SK-N-SH (cell line): ENCODE results near the gene TRIM27. TPM values are rescaled to one million over a fixed set of nuclear protein-coding genes. Genes with fewer than 3 reads are reported as not detected.

Experiments used
- CTCF ChIA-PET: fragments of 300-600, 350-600 bp; formaldehyde crosslinking; extraction: SDS; loops from one replicate; lab custom pipeline; 2021; lab: Yijun Ruan, JAX
- POLR2A ChIA-PET: fragments of 350-600 bp; sonication (Branson Sonifier 250); formaldehyde crosslinking; extraction: SDS; loops from one replicate; lab custom pipeline; 2020; ENCODE audit warnings: antibody characterized with exemption, inconsistent platforms; lab: Yijun Ruan, JAX
- DNase-seq: peaks from one replicate; pipeline ENCODE4 v3.0.0; 2012
- H2AFZ ChIP-seq: fragments of 200-600 bp; sonication (generic); 2 replicates; pipeline ENCODE4 v1.8.1; 2016; ENCODE audit warnings: antibody characterized with exemption, mild to moderate bottlenecking, low read depth
- H3F3A ChIP-seq: fragments of 200-600 bp; sonication (generic); replicated peaks from 2 replicates; pipeline ENCODE3; 2016; ENCODE audit warnings: antibody characterized with exemption, mild to moderate bottlenecking; ENCODE audit not compliant: insufficient read depth
- H3K27ac ChIP-seq, 2 experiments: fragments of 200-500 bp in 1 of 2; fragments of 200-600 bp in 1 of 2; sonication (Bioruptor generic) in 1 of 2; sonication (generic), shearing (Covaris generic) in 1 of 2; 2 replicates each; pipeline versions ENCODE4 v1.5.1 to v1.6.1; 2014 to 2016; ENCODE audit warnings: low read depth in 2 of 2, inconsistent platforms in 1 of 2, low read length in 1 of 2, mild to moderate bottlenecking in 1 of 2, mixed read lengths in 1 of 2
- H3K27me3 ChIP-seq: fragments of 200-600 bp; sonication (generic), shearing (Covaris generic); 2 replicates; pipeline ENCODE4 v1.6.1; 2016; ENCODE audit warnings: mixed run types; ENCODE audit not compliant: insufficient read depth
- H3K36me3 ChIP-seq, 2 experiments: fragments of 200-500 bp in 1 of 2; fragments of 200-600 bp in 1 of 2; sonication (Bioruptor generic) in 1 of 2; sonication (generic) in 1 of 2; replicated peaks in 1 of 2; 2 replicates each; pipeline versions ENCODE3 to v1.5.1; 2014 to 2016; ENCODE audit warnings: low read length in 1 of 2, mild to moderate bottlenecking in 1 of 2; ENCODE audit not compliant: insufficient read depth in 2 of 2, control insufficient read depth in 1 of 2
- H3K4me1 ChIP-seq, 2 experiments: fragments of 200-500 bp in 1 of 2; fragments of 200-600 bp in 1 of 2; sonication (Bioruptor generic) in 1 of 2; sonication (generic), shearing (Covaris generic) in 1 of 2; 2 replicates each; pipeline versions ENCODE4 v1.5.1 to v1.6.1; 2014 to 2016; ENCODE audit warnings: low read depth in 1 of 2, low read length in 1 of 2, mixed run types in 1 of 2; ENCODE audit not compliant: insufficient read depth in 2 of 2, control insufficient read depth in 1 of 2
- H3K4me2 ChIP-seq: fragments of 200-600 bp; sonication (generic), shearing (Covaris generic); 2 replicates; pipeline ENCODE4 v1.6.1; 2017; ENCODE audit warnings: mixed run types
- H3K4me3 ChIP-seq, 2 experiments: fragments of 200-500 bp in 1 of 2; fragments of 200-600 bp in 1 of 2; sonication (Bioruptor generic) in 1 of 2; sonication (generic), shearing (Covaris generic) in 1 of 2; 2 replicates each; pipeline versions ENCODE4 v1.5.1 to v1.8.1; 2014 to 2016; ENCODE audit warnings: low read depth in 2 of 2, inconsistent platforms in 1 of 2, low read length in 1 of 2, mild to moderate bottlenecking in 1 of 2, mixed read lengths in 1 of 2, moderate library complexity in 1 of 2
- H3K79me2 ChIP-seq: fragments of 200-600 bp; sonication (generic); 2 replicates; pipeline ENCODE4 v1.8.1; 2017; ENCODE audit warnings: mild to moderate bottlenecking; ENCODE audit not compliant: insufficient read depth
- H3K9ac ChIP-seq: fragments of 200-600 bp; sonication (generic); 2 replicates; pipeline ENCODE4 v1.6.1; 2017; ENCODE audit warnings: mixed run types
- H3K9me2 ChIP-seq: fragments of 200-600 bp; sonication (generic); 2 replicates; pipeline ENCODE4 v1.6.1; 2017; ENCODE audit warnings: mixed run types
- H3K9me3 ChIP-seq: fragments of 200-600 bp; sonication (generic); 2 replicates; pipeline ENCODE4 v1.6.1; 2017; ENCODE audit warnings: mixed run types, mild to moderate bottlenecking, moderate library complexity
- H4K20me1 ChIP-seq: fragments of 200-600 bp; sonication (generic); 2 replicates; pipeline ENCODE4 v1.6.1; 2017; ENCODE audit warnings: mild to moderate bottlenecking, mixed run types; ENCODE audit not compliant: insufficient read depth
- CHD2 ChIP-seq: fragments of 150-350 bp; IDR thresholded peaks from 2 replicates; pipeline ENCODE4 v1.6.1; 2018; ENCODE audit warnings: low read length; ENCODE audit not compliant: partially characterized antibody
- EP300 ChIP-seq, 2 experiments: IDR thresholded peaks; 2 replicates each; pipeline versions ENCODE4 v1.4.0 to v1.6.1; 2012; ENCODE audit warnings: borderline replicate concordance in 1 of 2, low read depth in 1 of 2, low read length in 1 of 2
- FOSL2 ChIP-seq: IDR thresholded peaks from 2 replicates; pipeline ENCODE4 v1.4.0; 2012; ENCODE audit warnings: low read depth, mild to moderate bottlenecking, moderate library complexity, borderline replicate concordance
- FOXJ3 ChIP-seq: sonication (generic); formaldehyde crosslinking; IDR thresholded peaks from 2 replicates; pipeline ENCODE4 v1.5.1; 2020; ENCODE audit warnings: mild to moderate bottlenecking, missing genetic modification reagents
- FOXM1 ChIP-seq: IDR thresholded peaks from 2 replicates; pipeline ENCODE4 v1.4.0; 2012; ENCODE audit warnings: low read depth, mild to moderate bottlenecking
- GABPA ChIP-seq: IDR thresholded peaks from 2 replicates; pipeline ENCODE4 v1.4.0; 2012; ENCODE audit warnings: low read depth, mild to moderate bottlenecking
- GATA2 ChIP-seq: sonication (generic); formaldehyde crosslinking; IDR thresholded peaks from 2 replicates; pipeline ENCODE4 v1.5.0; 2020; ENCODE audit warnings: mild to moderate bottlenecking, missing genetic modification reagents
- JUND ChIP-seq: IDR thresholded peaks from 2 replicates; pipeline ENCODE4 v1.4.0; 2012
- MEF2A ChIP-seq: IDR thresholded peaks from 2 replicates; pipeline ENCODE4 v1.4.0; 2012; ENCODE audit warnings: low read depth, borderline replicate concordance
- MXI1 ChIP-seq: IDR thresholded peaks from 2 replicates; pipeline ENCODE4 v1.6.1; 2012; ENCODE audit warnings: mild to moderate bottlenecking, low read depth, low read length, improper control_type of control experiment
- NFIC ChIP-seq: IDR thresholded peaks from 2 replicates; pipeline ENCODE4 v1.4.0; 2012; ENCODE audit warnings: borderline replicate concordance
- NRF1 ChIP-seq: IDR thresholded peaks from 2 replicates; pipeline ENCODE4 v1.6.1; 2012; ENCODE audit warnings: low read depth, mild to moderate bottlenecking, low read length
- RAD21 ChIP-seq: IDR thresholded peaks from 2 replicates; pipeline ENCODE4 v1.6.1; 2012; ENCODE audit warnings: mild to moderate bottlenecking, low read length
- RFX5 ChIP-seq: IDR thresholded peaks from 2 replicates; pipeline ENCODE4 v1.6.1; 2012; ENCODE audit warnings: mild to moderate bottlenecking, improper control_type of control experiment, low read length
- RXRA ChIP-seq: IDR thresholded peaks from 2 replicates; pipeline ENCODE4 v1.4.0; 2012; ENCODE audit warnings: low read depth, mild to moderate bottlenecking, borderline replicate concordance
- SMC3 ChIP-seq: IDR thresholded peaks from 2 replicates; pipeline ENCODE4 v1.6.1; 2012; ENCODE audit warnings: low read depth, low read length, improper control_type of control experiment
- WGBS: methylation state at CpG from one replicate; pipeline ENCODE4 v1.1.6; 2017; ENCODE audit warnings: low lambda C conversion rate; 5-methylcytosine and 5-hydroxymethylcytosine counted together
- polyA plus RNA-seq, 3 experiments: library from polyadenylated mRNA; depleted of rRNA; stranded (reverse); fragments of >200 nt; gene quantifications; 2 replicates each; pipeline ENCODE4 v1.2.3, GENCODE V29; 2012
- TF ChIP-seq, protein P1 (sequence below): IDR thresholded peaks from 2 replicates; pipeline ENCODE4 v1.4.0; 2012; ENCODE audit warnings: low read depth, borderline replicate concordance
- TF ChIP-seq, protein P2 (sequence below): IDR thresholded peaks from 2 replicates; pipeline ENCODE4 v1.4.0; 2012; ENCODE audit warnings: low read depth, borderline replicate concordance

TRIM27 gene
- polyA plus RNA-seq, 1 of the 3 experiments (the other 2 are of a cell fraction) = 43.8 TPM

DNA sequence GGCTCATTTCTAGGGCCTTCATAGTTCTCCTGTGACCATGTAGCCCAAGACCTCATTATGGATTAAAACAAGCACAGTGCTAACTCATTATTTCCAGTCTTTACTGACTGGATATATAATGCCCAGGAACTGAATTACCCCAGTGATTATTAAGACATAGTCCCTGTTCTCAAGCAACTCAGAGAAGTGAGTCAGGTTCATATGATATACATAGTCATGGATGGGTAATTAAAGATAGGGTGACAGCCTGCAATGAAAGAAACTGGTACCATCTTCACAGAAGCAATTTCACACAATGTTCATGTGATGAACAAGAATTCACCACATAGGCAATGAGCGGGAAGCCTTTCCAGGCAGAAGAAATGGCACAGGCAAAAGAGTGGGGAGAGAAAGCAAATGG lies 3.5 kb downstream of the TRIM27 start:
- CTCF ChIA-PET = interaction anchor here (0.9 to 1.7 kb wide), 2 partner anchors 10 to 20 kb away, joined by 3 to 4 read pairs; no protein-coding TSS in a partner anchor
- H3K4me2 ChIP-seq = no peak overlapping the region
- H3K27ac ChIP-seq = no peak overlapping the region
- H3K36me3 ChIP-seq = peaks cover 41 to 60% of the 10 kb centered on the region in 2 experiments
- H3K4me3 ChIP-seq = no peak overlapping the region
- no peak overlapping the region for H3K9ac ChIP-seq
- H3K79me2 ChIP-seq = peaks cover 74% of the 10 kb centered on the region
- DNase-seq = no peak
- 91% methylated on average over 1 of the region's 1 CpG for WGBS
- H3F3A ChIP-seq = peaks cover 17% of the 10 kb centered on the region
- H3K9me3 ChIP-seq = no peaks in the 10 kb centered on the region
- no peak overlapping the region for H2AFZ ChIP-seq
- H3K9me2 ChIP-seq = no peaks in the 10 kb centered on the region
- H4K20me1 ChIP-seq = peaks cover 26% of the 10 kb centered on the region
- POLR2A ChIA-PET = interaction anchor here (0.6 kb wide), 1 partner anchor 60 kb away, joined by 3 read pairs; no protein-coding TSS in a partner anchor
- H3K27me3 ChIP-seq = no peaks in the 10 kb centered on the region
- H3K4me1 ChIP-seq = peaks cover 6 to 13% of the 10 kb centered on the region in 2 experiments; a peak in 2 of 4 replicates
- no peak for TF ChIP-seq FOXM1
- TF ChIP-seq NRF1 = no peak
- no peak for TF ChIP-seq JUND
- TF ChIP-seq RXRA = no peak
- no peak for TF ChIP-seq FOXJ3 (CRISPR knock-in tag)
- no peak for TF ChIP-seq SMC3
- TF ChIP-seq MEF2A = no peak
- no peak for TF ChIP-seq MXI1
- TF ChIP-seq, protein P1, sequence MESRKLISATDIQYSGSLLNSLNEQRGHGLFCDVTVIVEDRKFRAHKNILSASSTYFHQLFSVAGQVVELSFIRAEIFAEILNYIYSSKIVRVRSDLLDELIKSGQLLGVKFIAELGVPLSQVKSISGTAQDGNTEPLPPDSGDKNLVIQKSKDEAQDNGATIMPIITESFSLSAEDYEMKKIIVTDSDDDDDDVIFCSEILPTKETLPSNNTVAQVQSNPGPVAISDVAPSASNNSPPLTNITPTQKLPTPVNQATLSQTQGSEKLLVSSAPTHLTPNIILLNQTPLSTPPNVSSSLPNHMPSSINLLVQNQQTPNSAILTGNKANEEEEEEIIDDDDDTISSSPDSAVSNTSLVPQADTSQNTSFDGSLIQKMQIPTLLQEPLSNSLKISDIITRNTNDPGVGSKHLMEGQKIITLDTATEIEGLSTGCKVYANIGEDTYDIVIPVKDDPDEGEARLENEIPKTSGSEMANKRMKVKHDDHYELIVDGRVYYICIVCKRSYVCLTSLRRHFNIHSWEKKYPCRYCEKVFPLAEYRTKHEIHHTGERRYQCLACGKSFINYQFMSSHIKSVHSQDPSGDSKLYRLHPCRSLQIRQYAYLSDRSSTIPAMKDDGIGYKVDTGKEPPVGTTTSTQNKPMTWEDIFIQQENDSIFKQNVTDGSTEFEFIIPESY = no peak
- TF ChIP-seq, protein P2, sequence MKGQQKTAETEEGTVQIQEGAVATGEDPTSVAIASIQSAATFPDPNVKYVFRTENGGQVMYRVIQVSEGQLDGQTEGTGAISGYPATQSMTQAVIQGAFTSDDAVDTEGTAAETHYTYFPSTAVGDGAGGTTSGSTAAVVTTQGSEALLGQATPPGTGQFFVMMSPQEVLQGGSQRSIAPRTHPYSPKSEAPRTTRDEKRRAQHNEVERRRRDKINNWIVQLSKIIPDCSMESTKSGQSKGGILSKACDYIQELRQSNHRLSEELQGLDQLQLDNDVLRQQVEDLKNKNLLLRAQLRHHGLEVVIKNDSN = no peak
- no peak for TF ChIP-seq RAD21
- no peak for TF ChIP-seq NFIC
- TF ChIP-seq GATA2 (CRISPR knock-in tag) = no peak
- TF ChIP-seq GABPA = no peak
- TF ChIP-seq EP300 (IDR thresholded peaks at IDR 0.05; ENCODE audit: borderline replicate concordance in 1 of 2, low read depth in 1 of 2, low read length in 1 of 2) = no peak
- TF ChIP-seq FOSL2 = no peak
- TF ChIP-seq CHD2 = no peak
- no peak for TF ChIP-seq RFX5
